ENCODE measurements around the gene GNA14. TPM values are rescaled to one million over a fixed set of nuclear protein-coding genes. Genes with fewer than 3 reads are reported as not detected.
A peak's percentile ranks its signal among the peaks of the same experiment; 100 is the strongest.
"Not testable (repeated sequence)": the region's sequence is repeated elsewhere in the genome, so short reads cannot be mapped to it uniquely, and the experiment has no call there.

The GNA14 gene
- total RNA-seq (2021) (1.1 and 1.3 TPM in 2 replicates), Bru-seq, nascent RNA (percentile 33 among the genes with signal in this experiment), BruChase-seq, experiment 1, labeled RNA remaining after a 2-hour chase (percentile 37 among the genes with signal in this experiment), BruChase-seq, experiment 2, labeled RNA remaining after a 6-hour chase (percentile 24 among the genes with signal in this experiment)
- long read RNA-seq, partial matches to known transcripts, result 1 of 4 reads
- long read RNA-seq, other reads (novel, unspliced or antisense), result 1 of 4 reads

GRCh38 chr9:77648234-77649108 lies at the start of gene GNA14:
Gene GNA14, minus strand, starts transcription at chr9:77648322. Its CDS starts 529 bp downstream, at chr9:77647793.
- no TSS peak for BruUV-seq (replicated peaks)
- H3K9me2 ChIP-seq (ENCODE audit: insufficient read depth), result no peaks in the 10 kb centered on the region
- H3K27me3 ChIP-seq (ENCODE audit: insufficient read depth, low read depth), result no peaks in the 10 kb centered on the region
- no peak within 1 kb of the TSS for H2AFZ ChIP-seq
- DNase-seq, result peak in 1 of 2 experiments; percentile 70
- no peak within 1 kb of the TSS for H3K4me3 ChIP-seq
- H3K4me1 ChIP-seq (replicated peaks; ENCODE audit: insufficient read depth), result no peaks in the 10 kb centered on the region
- CTCF ChIA-PET, result interaction anchor here (0.7 to 1.3 kb wide), 2 partner anchors 103 to 181 kb away, joined by 3 to 6 read pairs; no protein-coding TSS in a partner anchor
- TF ChIP-seq EZH2 (IDR thresholded peaks at IDR 0.05; ENCODE audit: low read depth) (no peak), CTCF (conservative IDR thresholded peaks at IDR 0.05) (no peak)
- no peaks in the 10 kb centered on the region for H3K79me2 ChIP-seq (ENCODE audit: low read depth)
- intact Hi-C loops (cut with micrococcal nuclease; ENCODE audit: unreplicated experiment), result loop anchor here (1.0 to 5.0 kb wide), 4 partner anchors 60 to 384 kb away; partner anchors contain the start of gene GNAQ
- no peaks in the 10 kb centered on the region for H3F3A ChIP-seq (ENCODE audit: insufficient read depth, low read depth)
- H3K36me3 ChIP-seq (ENCODE audit: low read depth), result no peaks in the 10 kb centered on the region
- no peaks in the 10 kb centered on the region; the same call in 1 of the 2 replicates for H3K9me3 ChIP-seq (ENCODE audit: insufficient read depth, low read depth)
- H3K4me2 ChIP-seq, result no peak within 1 kb of the TSS
- no peak within 1 kb of the TSS for H3K27ac ChIP-seq
- POLR2A ChIA-PET (ENCODE audit: unreplicated experiment), result interaction anchor here (0.5 to 0.6 kb wide), 2 partner anchors 44 to 57 kb away, joined by 6 read pairs; no protein-coding TSS in a partner anchor
- H4K20me1 ChIP-seq (ENCODE audit: insufficient read depth), result no peaks in the 10 kb centered on the region

GRCh38 chr9:77697238-77697984 lies 49.3 kb upstream of the GNA14 start:
- no peak overlapping the region for H3K4me2 ChIP-seq
- POLR2A ChIA-PET (ENCODE audit: unreplicated experiment), result no interaction called here
- DNase-seq, result no peak
- no peaks in the 10 kb centered on the region for H3K9me3 ChIP-seq (ENCODE audit: insufficient read depth, low read depth)
- no peaks in the 10 kb centered on the region for H3K4me1 ChIP-seq (replicated peaks; ENCODE audit: insufficient read depth)
- H3K9me2 ChIP-seq (ENCODE audit: insufficient read depth), result no peaks in the 10 kb centered on the region
- intact Hi-C loops (cut with micrococcal nuclease; ENCODE audit: unreplicated experiment), result no loop called here
- H3K27me3 ChIP-seq (ENCODE audit: insufficient read depth, low read depth), result no peaks in the 10 kb centered on the region
- no peak overlapping the region for H2AFZ ChIP-seq
- no TSS peak for BruUV-seq (replicated peaks)
- H3K4me3 ChIP-seq, result no peak overlapping the region
- no peaks in the 10 kb centered on the region for H3K36me3 ChIP-seq (ENCODE audit: low read depth)
- no peaks in the 10 kb centered on the region for H4K20me1 ChIP-seq (ENCODE audit: insufficient read depth)
- H3K27ac ChIP-seq, result no peak overlapping the region
- CTCF ChIA-PET, result no interaction called here
- no peaks in the 10 kb centered on the region for H3K79me2 ChIP-seq (ENCODE audit: low read depth)
- no peaks in the 10 kb centered on the region for H3F3A ChIP-seq (ENCODE audit: insufficient read depth, low read depth)
- no peak for TF ChIP-seq EZH2 (IDR thresholded peaks at IDR 0.05; ENCODE audit: low read depth)

- H3K27me3 ChIP-seq (ENCODE audit: insufficient read depth, low read depth); H3K4me1 ChIP-seq (replicated peaks; ENCODE audit: insufficient read depth); DNase-seq; BruUV-seq (replicated peaks); intact Hi-C loops (cut with micrococcal nuclease; ENCODE audit: unreplicated experiment); H3K9me3 ChIP-seq (ENCODE audit: insufficient read depth, low read depth); POLR2A ChIA-PET (ENCODE audit: unreplicated experiment); H3K4me2 ChIP-seq; H3K4me3 ChIP-seq; H4K20me1 ChIP-seq (ENCODE audit: insufficient read depth); H3K9me2 ChIP-seq (ENCODE audit: insufficient read depth); CTCF ChIA-PET; H3F3A ChIP-seq (ENCODE audit: insufficient read depth, low read depth); H2AFZ ChIP-seq; H3K27ac ChIP-seq; H3K36me3 ChIP-seq (ENCODE audit: low read depth); H3K79me2 ChIP-seq (ENCODE audit: low read depth): not testable (repeated sequence)
Observed at GRCh38 chr9:77690723-77691122, 42.6 kb upstream of the GNA14 start.

- H3K36me3 ChIP-seq (ENCODE audit: low read depth); CTCF ChIA-PET; intact Hi-C loops (cut with micrococcal nuclease; ENCODE audit: unreplicated experiment); H3K9me3 ChIP-seq (ENCODE audit: insufficient read depth, low read depth); H3K4me3 ChIP-seq; POLR2A ChIA-PET (ENCODE audit: unreplicated experiment); H3F3A ChIP-seq (ENCODE audit: insufficient read depth, low read depth); H3K27me3 ChIP-seq (ENCODE audit: insufficient read depth, low read depth); H3K4me1 ChIP-seq (replicated peaks; ENCODE audit: insufficient read depth); DNase-seq; H3K79me2 ChIP-seq (ENCODE audit: low read depth); H3K9me2 ChIP-seq (ENCODE audit: insufficient read depth); H2AFZ ChIP-seq; H3K4me2 ChIP-seq; H3K27ac ChIP-seq; BruUV-seq (replicated peaks); H4K20me1 ChIP-seq (ENCODE audit: insufficient read depth): not testable (repeated sequence)
Observed at GRCh38 chr9:77690119-77690518, 42.0 kb upstream of the GNA14 start.

GRCh38 chr9:77687737-77688136 lies 39.6 kb upstream of the GNA14 start:
- POLR2A ChIA-PET (ENCODE audit: unreplicated experiment); BruUV-seq (replicated peaks): not testable (repeated sequence)

More at GRCh38 chr9:77687737-77688136, 39.6 kb upstream of the GNA14 start:
- DNase-seq, result peak in 1 of 2 experiments; percentile 21
- H3K36me3 ChIP-seq (ENCODE audit: low read depth); intact Hi-C loops (cut with micrococcal nuclease; ENCODE audit: unreplicated experiment); H3K9me2 ChIP-seq (ENCODE audit: insufficient read depth); H3K27me3 ChIP-seq (ENCODE audit: insufficient read depth, low read depth); H4K20me1 ChIP-seq (ENCODE audit: insufficient read depth); H3K4me1 ChIP-seq (replicated peaks; ENCODE audit: insufficient read depth); H2AFZ ChIP-seq; H3K4me3 ChIP-seq; H3F3A ChIP-seq (ENCODE audit: insufficient read depth, low read depth); H3K9me3 ChIP-seq (ENCODE audit: insufficient read depth, low read depth); H3K27ac ChIP-seq; H3K79me2 ChIP-seq (ENCODE audit: low read depth); CTCF ChIA-PET: not testable (repeated sequence)
- 0 out of 2 replicates have a peak overlapping the region, but pooled peaks have one; percentile 13 for H3K4me2 ChIP-seq

Measured in PC-9 (cell line).